SH-SY5Y (cell line): ENCODE results near the gene CNGA3.

Experiments used
- GATA2 ChIP-seq: IDR thresholded peaks from 2 replicates; pipeline ENCODE4 v1.6.1; 2011; ENCODE audit warnings: mild to moderate bottlenecking, low read depth, low read length
- GATA3 ChIP-seq: IDR thresholded peaks from 2 replicates; pipeline ENCODE4 v1.6.1; 2011; ENCODE audit warnings: low read depth, mild to moderate bottlenecking, low read length, moderate library complexity

DNA sequence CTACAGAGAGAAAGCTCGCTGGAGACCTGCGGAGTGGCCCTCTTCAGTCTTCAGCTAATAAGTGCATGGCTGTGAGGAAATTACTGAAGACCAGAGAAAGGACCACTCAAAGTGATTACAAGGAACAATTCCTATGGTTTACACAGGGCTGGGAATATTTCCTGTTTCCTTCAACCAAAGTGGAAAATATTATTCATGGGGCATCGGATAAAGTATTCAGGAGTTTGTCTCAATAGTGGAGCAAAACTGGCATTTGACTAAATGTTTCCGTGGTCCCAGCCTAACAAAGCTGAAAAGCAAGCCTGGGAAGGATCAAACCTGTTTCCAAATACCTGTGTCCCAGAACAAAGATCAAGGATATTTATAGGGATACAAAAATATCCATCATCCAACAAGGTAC, 32.0 kb upstream of the CNGA3 start:
- TF ChIP-seq GATA2 (no peak), GATA3 (no peak)
